HG02870 (cell line): ENCODE results near the gene NEIL1.
"Not testable (repeated sequence)": the region's sequence is repeated elsewhere in the genome, so short reads cannot be mapped to it uniquely, and the experiment has no call there.

ENCODE experiments used
- ATAC-seq: cut with Tn5 transposase; IDR thresholded peaks from one replicate; pipeline ENCODE4 v1.9.1; 2021; ENCODE audit warnings: mild to moderate bottlenecking, moderate library complexity; ENCODE audit not compliant: unreplicated experiment

Gene NEIL1

GRCh38 chr15:75371486-75371885 is 24.6 kb downstream of the NEIL1 start:
- no peak for ATAC-seq

GRCh38 chr15:75371901-75372688 is 25.3 kb downstream of the NEIL1 start:
- ATAC-seq = no peak

DNA sequence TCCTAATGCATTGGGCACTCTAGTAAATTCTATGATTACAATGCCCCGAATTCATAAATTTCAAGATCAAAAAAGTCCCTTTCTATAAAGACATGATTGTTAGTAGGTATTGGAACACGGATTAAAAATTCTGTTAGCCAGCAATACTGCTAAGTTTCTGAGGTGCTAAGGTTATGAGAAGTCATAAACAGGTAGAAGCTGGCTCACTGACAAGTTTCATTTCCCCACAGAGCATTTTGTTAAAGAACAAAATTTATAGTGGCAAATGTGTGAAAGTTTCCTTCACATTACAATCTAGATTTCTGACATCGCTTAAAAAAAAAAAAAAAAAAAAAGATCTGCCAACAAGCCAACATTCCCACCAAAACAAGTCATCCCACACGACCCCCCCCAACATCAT is 33.9 kb downstream of the NEIL1 start:
- ATAC-seq = no peak

- ATAC-seq = not testable (repeated sequence)
These were observed 37.1 kb downstream of the NEIL1 start for GRCh38 chr15:75383986-75384385.

- no peak for ATAC-seq
These were observed 43.0 kb downstream of the NEIL1 start for GRCh38 chr15:75389791-75390382.

GRCh38 chr15:75397494-75397893 is 50.7 kb downstream of the NEIL1 start:
- no peak for ATAC-seq

- ATAC-seq = no peak
These were observed 57.1 kb downstream of the NEIL1 start for GRCh38 chr15:75403892-75404291.
